SIG-M5 (cell line): Measurements from ENCODE around the gene S1PR4.
"Not testable (repeated sequence)": the region's sequence is repeated elsewhere in the genome, so short reads cannot be mapped to it uniquely, and the experiment has no call there.

Source experiments
- DNase-seq: peaks from one replicate; lab custom pipeline; 2025; lab: John Stamatoyannopoulos, UW

The S1PR4 gene

GRCh38 chr19:3153286-3154230 lies 25.0 kb upstream of the S1PR4 start:
- no peak for DNase-seq

GRCh38 chr19:3154447-3154846 lies 24.1 kb upstream of the S1PR4 start:
- not testable (repeated sequence) for DNase-seq

DNA sequence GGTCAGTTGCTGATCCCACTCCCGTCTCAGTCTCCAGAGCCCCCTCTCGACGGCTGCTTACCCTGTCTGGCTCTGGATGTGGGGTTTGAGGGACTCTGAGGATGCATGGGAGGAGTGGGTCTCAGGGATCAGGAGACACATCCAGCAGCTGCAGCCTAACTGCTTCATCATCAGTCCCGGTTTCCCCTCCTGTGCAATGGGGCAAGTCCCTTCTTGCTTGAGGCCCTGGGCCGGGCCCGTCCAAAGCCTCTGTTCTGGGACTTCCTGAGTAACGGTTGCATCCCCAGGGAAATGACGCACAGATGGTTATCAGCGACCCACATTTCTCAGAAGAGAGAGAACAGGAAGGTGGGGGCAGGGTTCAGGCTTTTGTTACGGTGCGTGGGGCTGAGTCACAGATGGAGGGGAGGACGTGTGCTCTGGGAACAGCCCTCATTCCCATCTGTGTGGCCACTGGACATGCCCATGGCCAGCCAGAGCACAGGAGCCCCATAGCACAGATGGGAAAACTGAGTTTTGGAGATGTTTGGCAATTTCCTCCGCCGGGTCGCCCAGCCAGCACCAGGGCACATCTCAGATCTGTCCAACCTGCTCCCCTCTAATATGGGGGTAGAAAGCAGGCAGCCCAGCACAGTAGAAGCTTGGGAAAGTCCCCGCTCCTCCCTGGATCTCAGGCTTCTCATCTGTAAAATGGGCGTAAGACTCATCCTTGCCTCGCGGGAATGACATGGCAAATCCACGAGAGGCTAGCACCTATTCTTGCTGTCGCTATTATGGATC lies 23.4 kb upstream of the S1PR4 start:
- no peak for DNase-seq

DNA sequence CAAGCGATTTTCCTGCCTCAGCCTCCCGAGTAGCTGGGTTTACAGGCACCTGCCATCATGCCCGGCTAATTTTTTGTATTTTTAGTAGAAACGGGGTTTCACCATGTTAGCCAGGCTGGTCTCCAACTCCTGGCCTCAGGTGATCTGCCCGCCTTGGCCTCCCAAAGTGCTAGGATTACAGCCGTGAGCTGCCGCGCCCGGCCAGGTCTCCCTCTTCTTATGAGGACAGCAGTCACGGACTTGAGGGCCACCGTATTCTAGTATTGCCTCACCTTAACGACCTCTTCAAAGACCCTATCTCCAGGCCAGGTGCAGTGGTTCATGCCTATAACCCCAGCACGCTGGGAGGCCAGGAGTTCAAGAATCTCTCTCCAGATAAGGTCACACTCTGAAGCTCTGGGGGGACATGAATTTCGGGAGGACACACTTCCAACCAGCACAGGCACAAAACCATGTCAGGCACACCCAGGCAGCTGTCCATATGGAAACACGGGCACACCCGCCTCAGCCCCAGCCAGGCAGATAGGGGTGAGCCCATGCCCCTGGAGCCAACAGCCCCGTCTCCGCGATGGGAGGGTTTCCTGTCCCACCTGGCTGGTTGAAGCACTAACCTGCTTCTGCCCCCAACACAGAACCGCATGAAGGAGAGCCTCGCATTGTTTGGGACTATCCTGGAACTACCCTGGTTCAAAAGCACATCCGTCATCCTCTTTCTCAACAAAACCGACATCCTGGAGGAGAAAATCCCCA lies 21.3 kb upstream of the S1PR4 start:
- no peak for DNase-seq

GRCh38 chr19:3159565-3159964 lies 19.0 kb upstream of the S1PR4 start:
- no peak for DNase-seq

GRCh38 chr19:3160219-3160618 lies 18.4 kb upstream of the S1PR4 start:
- no peak for DNase-seq

GRCh38 chr19:3161453-3161852 lies 17.1 kb upstream of the S1PR4 start:
- DNase-seq = no peak

- DNase-seq = no peak
Observed at GRCh38 chr19:3162418-3163229, 15.9 kb upstream of the S1PR4 start.

DNA sequence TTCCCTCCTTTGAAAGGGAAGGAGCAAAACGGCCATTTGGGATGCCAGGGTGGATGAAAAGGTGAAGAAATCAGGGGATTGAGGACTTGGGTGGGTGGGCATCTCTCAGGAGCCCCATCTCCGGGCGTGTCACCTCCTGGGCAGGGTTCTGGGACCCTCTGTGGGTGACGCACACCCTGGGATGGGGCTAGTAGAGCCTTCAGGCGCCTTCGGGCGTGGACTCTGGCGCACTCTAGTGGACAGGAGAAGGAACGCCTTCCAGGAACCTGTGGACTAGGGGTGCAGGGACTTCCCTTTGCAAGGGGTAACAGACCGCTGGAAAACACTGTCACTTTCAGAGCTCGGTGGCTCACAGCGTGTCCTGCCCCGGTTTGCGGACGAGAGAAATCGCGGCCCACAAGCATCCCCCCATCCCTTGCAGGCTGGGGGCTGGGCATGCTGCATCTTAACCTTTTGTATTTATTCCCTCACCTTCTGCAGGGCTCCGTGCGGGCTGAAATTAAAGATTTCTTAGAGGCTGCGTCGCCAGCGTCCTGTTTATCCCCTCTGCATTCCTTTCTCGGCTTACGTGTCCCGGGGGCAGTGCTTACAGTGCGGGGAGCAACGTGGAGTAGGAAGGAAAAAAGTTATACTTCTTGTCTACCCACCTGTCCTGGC lies 15.2 kb upstream of the S1PR4 start:
- DNase-seq = no peak

DNA sequence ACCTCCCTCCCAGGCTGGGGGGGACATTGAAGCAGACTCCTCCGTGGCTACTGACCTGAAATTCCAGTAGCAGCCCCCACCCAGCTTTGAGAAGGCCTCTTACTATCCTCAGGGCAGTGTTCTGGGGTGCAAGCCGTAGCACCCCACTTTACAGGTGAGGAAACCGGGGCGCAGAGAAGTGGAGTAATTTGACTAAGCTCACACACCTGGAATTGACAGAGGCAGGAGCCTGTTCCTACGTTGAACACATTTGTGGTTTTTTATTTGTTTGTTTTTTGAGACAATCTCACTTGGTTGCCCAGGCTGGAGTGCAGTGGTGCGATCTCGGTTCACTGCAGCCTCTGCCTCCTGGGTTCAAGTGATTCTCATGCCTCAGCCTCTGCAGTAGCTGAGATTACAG lies 14.6 kb upstream of the S1PR4 start:
- no peak for DNase-seq

DNA sequence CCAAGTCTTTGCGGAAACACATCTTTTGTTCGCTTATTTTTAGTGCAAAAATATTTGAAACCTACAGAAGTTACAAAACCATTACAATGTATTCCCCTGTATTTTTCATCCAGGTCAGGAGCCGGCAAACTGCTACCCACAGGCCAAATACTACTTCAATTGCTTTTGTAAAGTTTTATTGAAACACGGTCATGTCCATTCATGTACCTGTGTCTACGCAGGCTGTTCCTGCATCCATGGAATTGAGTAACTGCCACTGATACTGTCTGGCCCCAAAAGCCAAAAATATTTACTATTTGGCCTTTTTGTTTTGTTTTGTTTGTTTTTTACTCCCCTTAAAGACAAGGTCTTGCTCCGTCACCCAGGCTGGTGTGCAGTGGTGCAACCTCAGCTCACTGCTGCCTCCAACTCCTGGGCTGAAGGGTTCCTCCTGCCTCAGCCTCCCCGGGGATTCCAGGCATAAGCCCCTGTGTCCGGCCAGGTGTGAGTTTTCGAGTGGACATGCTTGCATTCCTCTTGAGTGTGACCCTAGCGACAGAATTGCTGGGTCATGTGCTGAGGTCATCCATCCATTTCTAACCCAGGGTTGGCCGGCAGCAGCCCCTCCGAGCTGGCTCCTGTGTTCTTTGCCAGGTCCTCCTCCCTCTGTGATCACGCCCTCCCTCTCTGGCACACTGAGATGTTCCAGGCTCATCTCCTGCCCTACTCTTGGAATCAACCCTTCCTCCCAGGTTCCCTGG lies 10.9 kb upstream of the S1PR4 start:
- no peak for DNase-seq

DNA sequence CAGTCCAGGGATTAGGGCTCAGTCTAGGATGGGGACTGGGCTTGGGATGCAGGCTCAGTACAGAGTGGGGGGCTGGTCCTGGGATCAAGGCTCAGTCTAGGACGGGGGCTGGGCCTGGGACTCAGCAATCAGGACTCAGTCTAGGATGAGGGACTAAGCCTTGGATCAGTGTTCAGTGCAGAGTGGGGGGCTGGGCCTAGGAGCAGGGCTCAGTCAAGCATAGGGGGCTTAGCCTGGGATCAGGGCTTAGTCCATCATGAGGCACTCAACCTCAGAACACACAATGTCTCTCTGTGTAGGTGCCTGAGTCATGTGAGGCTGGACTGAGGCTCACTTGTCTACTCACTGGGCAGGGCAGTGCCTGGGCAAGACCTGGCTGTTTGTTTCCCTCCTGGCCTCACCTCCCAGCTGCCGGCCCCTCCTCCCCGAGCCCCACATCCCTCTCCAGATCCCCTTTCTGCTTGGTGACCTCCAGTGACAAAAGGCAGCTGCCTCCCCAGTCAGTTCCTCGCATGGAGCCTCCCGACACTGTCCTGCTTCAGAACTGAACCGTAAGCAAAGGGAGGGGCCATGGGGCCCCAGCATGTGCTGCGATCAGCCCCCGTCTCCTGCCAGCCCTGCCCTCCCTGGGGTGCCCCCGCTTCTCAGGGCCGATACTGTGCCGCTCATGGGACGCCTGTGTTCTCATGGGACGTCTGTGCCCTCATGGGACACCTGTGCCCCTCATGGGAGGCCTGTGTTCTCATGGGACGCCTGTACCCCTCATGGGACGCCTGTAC lies 6.5 kb upstream of the S1PR4 start:
- no peak for DNase-seq

- DNase-seq = not testable (repeated sequence)
Observed at GRCh38 chr19:3172673-3173000, 5.9 kb upstream of the S1PR4 start.

DNA sequence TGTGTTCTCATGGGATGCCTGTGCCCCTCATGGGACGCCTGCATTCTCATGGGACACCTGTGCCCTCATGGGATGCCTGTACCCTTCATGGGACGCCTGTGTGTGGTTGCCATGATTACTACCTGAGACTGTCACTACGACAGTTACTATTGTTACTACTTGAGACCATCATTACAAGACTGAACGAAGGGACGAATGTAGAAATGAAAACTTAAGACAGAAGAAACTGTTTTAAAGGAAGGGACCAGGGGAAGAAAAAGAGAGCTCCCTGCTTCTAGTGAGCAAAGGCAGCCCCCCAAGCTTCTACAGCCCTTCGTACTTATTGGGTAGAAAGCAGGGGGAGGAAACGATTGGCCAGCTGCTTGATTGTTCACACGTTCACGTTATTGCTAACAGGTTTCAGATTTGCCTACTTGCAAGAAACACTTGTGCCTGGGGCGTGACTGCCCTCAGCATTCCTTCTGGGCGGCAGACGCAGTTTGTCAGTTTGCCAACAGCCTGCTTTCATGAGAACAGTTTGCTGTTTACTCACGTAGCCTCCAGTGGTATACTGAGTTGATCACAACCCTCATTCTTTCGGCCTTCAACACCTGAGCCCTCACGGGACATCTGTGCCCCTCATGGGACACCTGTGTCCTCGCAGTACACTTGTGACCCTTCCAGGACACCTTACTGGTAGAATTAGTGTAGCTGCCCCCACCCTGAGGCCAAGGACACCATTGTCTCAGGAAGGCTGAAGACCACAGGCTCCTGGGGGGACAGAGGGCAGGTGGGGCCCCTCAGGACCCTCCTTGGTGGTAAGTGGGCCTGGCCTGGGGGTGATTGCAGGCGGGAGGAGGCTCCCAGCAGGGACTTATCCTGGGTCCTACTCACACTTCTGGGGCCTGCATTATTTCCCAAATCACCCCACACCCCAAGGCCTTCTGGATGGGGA lies 2.5 kb upstream of the S1PR4 start:
- no peak for DNase-seq

GRCh38 chr19:3176715-3177501 lies 1.7 kb upstream of the S1PR4 start:
- no peak for DNase-seq

GRCh38 chr19:3178973-3179738 lies 587 bp downstream of the S1PR4 start:
- no peak for DNase-seq

DNA sequence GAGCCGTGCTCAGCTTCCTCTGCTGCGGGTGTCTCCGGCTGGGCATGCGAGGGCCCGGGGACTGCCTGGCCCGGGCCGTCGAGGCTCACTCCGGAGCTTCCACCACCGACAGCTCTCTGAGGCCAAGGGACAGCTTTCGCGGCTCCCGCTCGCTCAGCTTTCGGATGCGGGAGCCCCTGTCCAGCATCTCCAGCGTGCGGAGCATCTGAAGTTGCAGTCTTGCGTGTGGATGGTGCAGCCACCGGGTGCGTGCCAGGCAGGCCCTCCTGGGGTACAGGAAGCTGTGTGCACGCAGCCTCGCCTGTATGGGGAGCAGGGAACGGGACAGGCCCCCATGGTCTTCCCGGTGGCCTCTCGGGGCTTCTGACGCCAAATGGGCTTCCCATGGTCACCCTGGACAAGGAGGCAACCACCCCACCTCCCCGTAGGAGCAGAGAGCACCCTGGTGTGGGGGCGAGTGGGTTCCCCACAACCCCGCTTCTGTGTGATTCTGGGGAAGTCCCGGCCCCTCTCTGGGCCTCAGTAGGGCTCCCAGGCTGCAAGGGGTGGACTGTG lies 1.2 kb downstream of the S1PR4 start:
- DNase-seq = no peak
